ENCODE data around the gene ESR1.
A peak's percentile ranks its signal among the peaks of the same experiment; 100 is the strongest.
"Not testable (repeated sequence)": the region's sequence is repeated elsewhere in the genome, so short reads cannot be mapped to it uniquely, and the experiment has no call there.

Gene ESR1

DNA sequence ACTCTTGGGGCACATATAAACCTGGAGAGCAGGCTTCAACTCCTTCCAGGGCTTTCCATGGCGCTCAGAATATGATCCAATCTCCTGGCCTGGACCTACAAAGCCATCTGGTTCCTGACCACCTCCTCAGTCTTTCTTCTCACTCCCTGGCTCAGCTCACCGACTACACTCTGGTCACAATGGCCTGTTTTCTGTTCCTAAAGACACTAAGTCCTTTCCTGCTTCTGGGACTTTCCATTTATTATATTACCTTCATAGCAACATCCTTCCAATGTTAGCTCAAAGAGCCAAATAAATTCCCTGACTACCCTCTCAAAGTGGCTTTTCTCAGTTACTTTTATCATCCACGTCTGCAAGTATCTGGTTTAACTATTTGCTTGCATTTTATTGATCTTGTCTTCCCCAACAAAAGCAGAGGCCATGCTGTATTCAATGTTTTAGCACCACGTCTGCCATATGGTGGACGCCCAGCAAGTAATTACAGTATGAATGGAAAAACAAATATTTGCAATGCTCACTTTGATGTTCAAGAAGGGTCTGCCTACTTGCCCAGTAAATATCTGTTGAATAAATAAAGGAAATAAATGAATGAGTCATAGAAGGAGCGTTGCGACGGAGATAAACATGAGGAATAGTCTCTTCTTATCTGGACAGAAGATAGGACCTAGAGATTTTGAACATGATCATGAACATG lies 328.4 kb downstream of the ESR1 start:
- DNase-seq (ENCODE audit: low spot score), result no peak

DNA sequence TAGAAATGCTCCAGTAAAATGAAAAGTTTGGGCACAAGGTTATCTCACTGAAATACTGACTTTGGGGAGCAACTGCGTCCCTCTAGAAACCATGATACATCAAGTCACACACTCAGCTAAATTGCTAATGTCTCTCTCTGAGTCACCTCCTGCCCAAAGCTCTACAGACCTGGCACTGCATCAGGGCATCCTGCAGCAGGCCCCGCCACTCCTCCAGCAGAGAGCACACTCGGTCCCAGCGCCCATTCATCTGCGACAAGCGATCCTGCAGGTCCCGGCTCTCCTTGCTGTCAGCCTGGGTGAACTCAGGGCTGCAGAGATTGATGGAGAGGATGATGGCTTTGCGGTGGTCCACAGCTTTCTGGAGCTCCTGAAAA lies 329.0 kb downstream of the ESR1 start:
- DNase-seq (ENCODE audit: low spot score), result no peak

DNA sequence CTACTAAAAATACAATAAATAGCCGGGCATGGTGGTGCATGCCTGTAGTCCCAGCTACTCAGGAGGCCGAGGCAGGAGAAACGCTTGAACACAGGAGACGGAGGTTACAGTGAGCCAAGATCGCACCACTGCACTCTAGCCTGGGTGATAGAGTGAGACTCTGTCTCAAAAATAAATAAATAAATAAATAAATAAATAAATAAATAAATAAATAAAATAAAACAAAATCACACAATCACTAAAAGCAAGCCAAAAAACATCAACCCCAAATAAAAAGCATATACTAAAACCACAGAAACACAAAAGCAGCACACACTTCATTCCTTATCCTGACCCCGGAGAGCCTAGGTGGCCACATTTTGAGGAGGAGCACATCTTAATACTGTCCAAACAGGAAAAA lies 330.9 kb downstream of the ESR1 start:
- DNase-seq (ENCODE audit: low spot score), result not testable (repeated sequence)

- no peak for DNase-seq (ENCODE audit: low spot score)
Observed at GRCh38 chr6:152142105-152142504, 334.6 kb downstream of the ESR1 start.

DNA sequence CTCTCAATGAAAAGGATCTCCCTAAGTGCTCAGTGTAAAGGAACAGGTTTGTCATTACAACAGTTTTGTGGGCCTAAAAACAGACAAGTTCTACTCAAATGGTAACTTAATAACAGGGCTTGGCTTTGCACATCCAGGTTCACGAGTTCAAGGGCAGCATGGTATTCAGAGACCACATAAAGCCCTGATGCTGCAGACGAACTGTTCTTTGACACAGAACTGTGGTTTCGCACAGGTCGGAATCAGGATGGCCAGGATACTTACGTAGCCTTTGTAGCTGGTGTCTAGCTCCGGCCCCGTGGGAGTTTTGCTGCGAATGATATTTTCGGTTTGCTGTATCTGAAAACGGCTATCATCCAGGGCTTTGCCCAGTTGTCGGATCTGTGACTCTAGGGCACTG lies 335.9 kb downstream of the ESR1 start:
- DNase-seq (ENCODE audit: low spot score), result no peak

- DNase-seq (ENCODE audit: low spot score), result peak; percentile 71
Observed at GRCh38 chr6:152146385-152146784, 338.9 kb downstream of the ESR1 start.

GRCh38 chr6:152147269-152147668 lies 339.8 kb downstream of the ESR1 start:
- DNase-seq (ENCODE audit: low spot score), result no peak

DNA sequence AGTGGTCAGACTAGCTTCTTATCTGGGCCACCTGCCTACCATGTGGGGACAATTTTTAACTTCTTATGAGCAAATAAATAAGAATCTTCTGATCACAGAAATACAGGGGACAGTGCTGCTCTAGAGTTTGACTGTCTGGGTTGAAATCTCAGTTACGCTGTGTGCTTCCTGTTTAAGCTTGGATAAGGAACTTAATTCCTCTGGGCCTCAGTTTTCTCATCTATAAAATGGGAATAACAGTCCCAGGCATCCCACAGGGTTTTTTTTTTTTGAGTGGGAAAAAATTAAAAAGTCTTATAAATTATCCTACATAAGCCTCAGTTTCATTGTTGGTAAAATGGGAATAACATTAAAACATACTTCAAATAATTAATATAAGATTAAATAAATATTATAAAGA lies 340.9 kb downstream of the ESR1 start:
- no peak for DNase-seq (ENCODE audit: low spot score)

DNA sequence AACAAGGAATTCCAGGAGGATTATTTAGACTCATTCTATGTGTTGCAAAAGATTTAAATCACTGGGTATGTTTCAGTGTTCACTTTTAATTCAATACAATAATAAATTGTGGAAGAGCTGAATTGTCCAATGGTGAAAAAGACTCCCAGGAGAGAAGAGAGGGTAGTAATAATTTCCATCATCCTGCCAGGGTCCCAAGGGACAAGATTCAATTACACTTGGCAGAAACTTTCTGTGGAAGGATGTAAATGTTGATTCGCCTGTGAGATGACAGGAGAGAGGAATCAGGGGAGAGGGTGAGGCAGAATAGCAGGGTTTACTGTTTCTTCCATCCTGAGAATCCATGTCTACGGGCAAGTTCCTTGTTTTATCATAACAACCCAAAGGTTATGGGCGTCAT lies 342.7 kb downstream of the ESR1 start:
- DNase-seq (ENCODE audit: low spot score), result no peak

DNA sequence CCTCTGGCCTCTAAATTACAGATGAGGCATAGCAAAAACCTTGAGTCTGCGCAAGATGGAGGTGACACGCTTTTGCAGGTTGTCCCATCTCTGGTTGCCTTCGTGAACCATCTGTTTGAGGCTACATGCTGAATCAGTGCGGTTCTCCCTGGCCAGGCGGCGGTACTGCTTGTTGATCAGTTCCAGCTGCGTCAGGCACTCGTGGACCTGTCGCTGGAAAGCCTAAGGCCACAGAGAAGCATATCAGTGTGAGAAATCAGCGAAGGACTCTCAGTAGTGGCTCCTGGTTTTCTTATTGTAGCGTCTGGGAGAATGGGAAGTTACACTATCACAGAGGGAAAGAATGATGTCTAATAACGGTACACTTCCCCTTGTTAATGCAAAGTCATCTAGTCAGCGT lies 344.4 kb downstream of the ESR1 start:
- DNase-seq (ENCODE audit: low spot score), result no peak

DNA sequence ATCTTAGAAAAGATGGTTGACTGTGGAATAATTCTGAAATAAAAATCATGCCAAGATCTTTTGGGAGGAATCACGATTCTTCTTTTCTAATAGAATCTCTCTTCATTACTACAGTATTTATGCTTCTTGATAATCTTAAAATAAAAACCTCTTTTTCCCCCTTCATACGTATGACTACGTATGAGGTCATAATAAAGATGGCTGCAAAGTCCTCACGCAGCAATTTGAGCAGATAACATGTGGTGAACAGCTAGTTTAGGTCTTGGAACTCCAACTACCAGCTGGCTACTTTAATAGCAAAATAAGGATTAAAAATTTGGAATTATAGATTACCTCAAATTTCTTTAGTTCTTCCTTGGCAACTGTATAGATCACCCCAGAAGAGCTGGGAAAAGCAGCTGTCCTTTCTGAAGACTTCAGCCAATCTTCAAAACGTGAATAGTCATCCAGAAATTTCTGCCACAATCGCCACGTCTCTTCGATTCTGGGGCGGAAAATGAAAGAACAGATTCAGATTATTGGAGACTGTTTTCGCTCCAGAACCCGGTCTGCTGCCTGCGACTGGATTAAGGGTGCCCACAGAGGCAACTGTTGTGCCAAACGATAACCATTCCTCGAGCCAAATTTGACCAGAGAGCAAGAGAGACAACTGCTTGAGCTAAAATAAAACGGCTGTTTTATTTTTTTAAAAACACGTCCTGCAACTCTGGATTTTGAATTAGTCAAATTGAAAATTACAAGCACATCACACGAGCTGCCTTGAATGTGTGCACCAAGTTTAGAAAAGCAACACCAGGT lies 347.3 kb downstream of the ESR1 start:
- no peak for DNase-seq (ENCODE audit: low spot score)

GRCh38 chr6:152155792-152156191 lies 348.3 kb downstream of the ESR1 start:
- DNase-seq (ENCODE audit: low spot score), result no peak

DNA sequence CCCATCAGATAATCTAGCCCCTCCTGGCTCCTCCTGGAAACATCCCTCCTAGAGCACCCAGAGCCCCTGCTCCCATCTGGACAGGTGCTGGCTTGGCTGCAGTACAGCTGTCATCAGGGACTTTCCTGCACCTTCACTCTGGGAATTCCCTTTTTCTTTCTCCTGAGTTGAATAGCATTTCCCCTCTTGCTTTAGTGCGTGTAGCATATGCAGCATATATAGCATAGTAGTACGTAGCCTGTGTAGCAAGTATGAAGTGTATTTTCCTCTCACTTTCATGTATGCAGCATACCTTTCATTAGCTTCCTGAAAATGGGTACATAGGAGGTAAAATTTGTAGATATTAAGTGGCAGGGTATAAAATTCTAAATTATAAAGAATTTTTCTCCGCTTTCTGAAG lies 352.9 kb downstream of the ESR1 start:
- no peak for DNase-seq (ENCODE audit: low spot score)

DNA sequence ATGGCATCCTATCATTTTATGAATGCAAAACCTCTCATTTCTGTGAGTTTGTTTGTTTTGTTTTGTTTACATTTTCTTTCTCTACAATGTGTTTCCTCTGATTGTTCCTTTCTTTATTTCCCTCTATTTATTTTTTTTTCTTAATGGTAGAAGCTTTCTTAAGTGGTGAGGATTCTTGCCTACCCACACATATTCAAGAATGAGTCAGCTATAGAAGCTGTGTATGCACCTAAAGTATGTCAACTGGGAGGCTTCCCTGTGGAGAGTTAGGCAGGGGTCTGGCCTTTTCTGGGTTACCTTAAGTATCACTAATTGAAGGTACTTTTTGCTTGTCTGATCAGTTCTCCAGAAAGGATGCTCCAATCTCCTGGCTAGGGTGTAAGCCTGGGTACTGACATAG lies 354.0 kb downstream of the ESR1 start:
- no peak for DNase-seq (ENCODE audit: low spot score)

GRCh38 chr6:152164957-152165356 lies 357.5 kb downstream of the ESR1 start:
- no peak for DNase-seq (ENCODE audit: low spot score)

DNA sequence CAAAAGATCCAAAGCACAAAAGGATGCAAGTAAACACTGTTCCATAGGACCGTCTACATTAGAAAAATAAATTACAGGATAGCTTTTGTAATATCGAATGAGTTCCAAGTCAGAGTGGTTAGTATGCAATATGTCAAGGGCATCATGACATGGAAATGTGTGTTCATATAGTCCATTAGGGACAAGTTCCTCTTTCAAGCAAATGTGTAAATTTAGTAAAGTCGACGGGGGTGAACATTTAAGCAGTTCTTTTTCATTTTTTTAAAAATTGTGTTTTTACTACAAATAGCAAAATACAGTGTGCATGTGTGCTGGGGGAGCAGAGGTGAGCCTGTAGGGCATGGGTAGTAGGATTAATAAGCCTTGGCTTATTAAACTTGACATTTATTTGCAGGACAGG lies 359.0 kb downstream of the ESR1 start:
- no peak for DNase-seq (ENCODE audit: low spot score)

- no peak for DNase-seq (ENCODE audit: low spot score)
Observed at GRCh38 chr6:152166897-152167296, 359.4 kb downstream of the ESR1 start.

- no peak for DNase-seq (ENCODE audit: low spot score)
Observed at GRCh38 chr6:152167641-152168603, 360.4 kb downstream of the ESR1 start.

- no peak for DNase-seq (ENCODE audit: low spot score)
Observed at GRCh38 chr6:152170313-152170701, 362.8 kb downstream of the ESR1 start.

GRCh38 chr6:152170702-152171667 lies 363.5 kb downstream of the ESR1 start:
- DNase-seq (ENCODE audit: low spot score), result no peak

DNA sequence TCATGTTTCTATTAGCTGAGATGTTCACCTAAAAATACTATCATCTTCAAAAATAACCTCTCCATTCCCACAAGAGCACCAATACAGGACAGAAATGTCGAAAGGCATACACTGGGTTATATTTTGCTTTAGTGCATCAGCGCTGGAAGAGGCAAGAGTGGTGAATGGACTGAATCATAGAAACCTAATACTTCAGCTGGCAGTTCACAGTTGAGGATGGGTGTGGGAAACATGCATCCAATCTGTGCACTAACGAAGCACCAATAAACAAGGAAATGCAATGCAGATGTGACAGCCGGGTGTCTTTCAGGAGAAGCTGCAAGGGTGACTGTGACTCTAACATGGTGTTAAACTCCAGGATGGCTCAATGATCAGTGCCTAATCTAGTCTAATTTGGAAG lies 365.8 kb downstream of the ESR1 start:
- DNase-seq (ENCODE audit: low spot score), result peak; percentile 46

Data from AG20443 (cell line).